ENCODE measurements around the gene PSMG4.

DNA sequence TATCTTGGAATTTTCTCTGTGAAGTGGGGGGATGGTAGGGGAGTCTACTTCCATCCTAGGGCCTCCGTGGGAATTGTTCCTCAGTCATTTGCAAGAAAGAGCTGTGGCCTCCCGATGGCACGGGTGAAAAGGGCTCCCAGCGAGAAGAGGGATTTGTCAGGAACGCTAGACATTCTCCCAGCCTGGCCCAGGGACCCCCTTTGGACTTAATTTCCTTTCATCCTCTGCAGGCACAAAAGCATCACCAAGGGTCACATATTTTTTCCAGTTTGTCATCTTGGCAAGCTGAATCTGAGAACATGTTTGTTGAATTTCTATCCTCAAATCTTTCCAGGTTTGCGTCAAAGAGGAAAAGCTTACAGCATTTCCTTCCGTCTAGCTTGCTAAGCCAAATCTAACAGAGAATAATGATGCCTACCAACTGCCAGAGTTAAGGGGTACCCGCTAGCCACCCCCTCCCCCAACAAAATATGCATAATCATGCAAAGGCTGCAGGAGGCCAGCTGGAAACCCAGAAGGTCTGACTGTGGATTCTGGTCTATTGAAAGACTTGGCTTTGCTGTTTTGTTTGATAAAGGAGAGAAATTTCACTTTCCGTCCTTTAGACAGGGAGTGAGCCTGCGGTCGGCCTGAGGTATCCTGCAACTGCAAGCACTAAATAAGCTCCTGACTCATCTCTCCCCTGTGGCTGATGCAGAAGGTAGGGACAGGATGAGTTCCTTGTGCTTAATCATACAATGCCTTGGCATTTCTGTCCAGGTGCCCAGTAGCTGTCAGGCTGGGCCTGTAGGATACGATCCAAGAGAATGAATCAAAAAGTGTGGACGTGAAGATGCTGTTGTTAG is 23.1 kb downstream of the PSMG4 start:
- TF ChIP-seq HDAC3 (IDR thresholded peaks at IDR 0.05; ENCODE audit: borderline replicate concordance, partially characterized antibody) (no peak), POU5F1 (IDR thresholded peaks at IDR 0.05; ENCODE audit: borderline replicate concordance, low read depth, low read length, partially characterized antibody) (no peak), FOS (IDR thresholded peaks at IDR 0.05; ENCODE audit: extremely low read depth, insufficient read length) (no peak), SLC30A9 (CRISPR knock-in tag; IDR thresholded peaks at IDR 0.05) (no peak), NRF1 (conservative IDR thresholded peaks at IDR 0.05 in 1 of 2, IDR thresholded peaks at IDR 0.05 in 1 of 2) (no peak), ZNF707 (CRISPR knock-in tag; conservative IDR thresholded peaks at IDR 0.05) (no peak), ETS1 (conservative IDR thresholded peaks at IDR 0.05; ENCODE audit: control insufficient read depth, low read depth, low read length) (no peak), BCLAF1 (IDR thresholded peaks at IDR 0.05; ENCODE audit: borderline replicate concordance in 1 of 2, control insufficient read depth in 1 of 2, low read depth in 2 of 2, low read length in 1 of 2) (no peak), RB1 (IDR thresholded peaks at IDR 0.05; ENCODE audit: low read depth) (no peak), RBM22 (IDR thresholded peaks at IDR 0.05; ENCODE audit: low read depth, low read length, poor library complexity, severe bottlenecking) (no peak), NR1H2 (CRISPR knock-in tag; IDR thresholded peaks at IDR 0.05) (no peak)
